Keratinocyte (primary cell): ENCODE data around the gene PSMA8.

Source experiments
- EZH2 ChIP-seq: IDR thresholded peaks from one replicate; pipeline ENCODE4 v1.6.1; 2012; ENCODE audit warnings: inconsistent platforms, mild to moderate bottlenecking, low read length, moderate library complexity
- TF ChIP-seq, protein P1 (sequence below), 3 experiments: IDR thresholded peaks in 1 of 3; conservative IDR thresholded peaks in 1 of 3; optimal IDR thresholded peaks in 1 of 3; 2 replicates in 2 of 3; 3 replicates in 1 of 3; pipeline versions ENCODE3 to v1.5.1; 2011; ENCODE audit warnings: low read length in 3 of 3, mild to moderate bottlenecking in 3 of 3, moderate library complexity in 2 of 3, control low read depth in 1 of 3, inconsistent platforms in 1 of 3; ENCODE audit not compliant: insufficient read depth in 2 of 3; ENCODE audit errors: extremely low read depth in 1 of 3

- TF ChIP-seq, protein P1, sequence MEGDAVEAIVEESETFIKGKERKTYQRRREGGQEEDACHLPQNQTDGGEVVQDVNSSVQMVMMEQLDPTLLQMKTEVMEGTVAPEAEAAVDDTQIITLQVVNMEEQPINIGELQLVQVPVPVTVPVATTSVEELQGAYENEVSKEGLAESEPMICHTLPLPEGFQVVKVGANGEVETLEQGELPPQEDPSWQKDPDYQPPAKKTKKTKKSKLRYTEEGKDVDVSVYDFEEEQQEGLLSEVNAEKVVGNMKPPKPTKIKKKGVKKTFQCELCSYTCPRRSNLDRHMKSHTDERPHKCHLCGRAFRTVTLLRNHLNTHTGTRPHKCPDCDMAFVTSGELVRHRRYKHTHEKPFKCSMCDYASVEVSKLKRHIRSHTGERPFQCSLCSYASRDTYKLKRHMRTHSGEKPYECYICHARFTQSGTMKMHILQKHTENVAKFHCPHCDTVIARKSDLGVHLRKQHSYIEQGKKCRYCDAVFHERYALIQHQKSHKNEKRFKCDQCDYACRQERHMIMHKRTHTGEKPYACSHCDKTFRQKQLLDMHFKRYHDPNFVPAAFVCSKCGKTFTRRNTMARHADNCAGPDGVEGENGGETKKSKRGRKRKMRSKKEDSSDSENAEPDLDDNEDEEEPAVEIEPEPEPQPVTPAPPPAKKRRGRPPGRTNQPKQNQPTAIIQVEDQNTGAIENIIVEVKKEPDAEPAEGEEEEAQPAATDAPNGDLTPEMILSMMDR (optimal IDR thresholded peaks at IDR 0.05 in 1 of 3, IDR thresholded peaks at IDR 0.05 in 1 of 3, conservative IDR thresholded peaks at IDR 0.05 in 1 of 3; ENCODE audit: extremely low read depth in 1 of 3, insufficient read depth in 2 of 3, low read length in 3 of 3) = no peak
- no peak for TF ChIP-seq EZH2
Measured at GRCh38 chr18:26127786-26128185, 5.9 kb upstream of the PSMA8 start.
